Skeletal muscle satellite cell (primary cell): Measurements from ENCODE around the gene NFE2.
"Not testable (repeated sequence)": the region's sequence is repeated elsewhere in the genome, so short reads cannot be mapped to it uniquely, and the experiment has no call there.

Experiments
- H3K27me3 ChIP-seq: 2 replicates; pipeline ENCODE4 v1.7.0; 2013; ENCODE audit warnings: low read length; ENCODE audit not compliant: control insufficient read depth, insufficient read depth
- H3K36me3 ChIP-seq: 2 replicates; pipeline ENCODE4 v1.7.0; 2013; ENCODE audit warnings: mild to moderate bottlenecking, control low read depth, low read length; ENCODE audit not compliant: insufficient read depth
- H3K4me1 ChIP-seq: 2 replicates; pipeline ENCODE4 v1.7.0; 2013; ENCODE audit warnings: low read length; ENCODE audit not compliant: control insufficient read depth, insufficient read depth
- H3K4me2 ChIP-seq: 2 replicates; pipeline ENCODE4 v1.7.0; 2013; ENCODE audit warnings: mild to moderate bottlenecking, low read length
- H3K4me3 ChIP-seq: 2 replicates; pipeline ENCODE4 v1.7.0; 2013; ENCODE audit warnings: low read length
- H3K9ac ChIP-seq: 2 replicates; pipeline ENCODE4 v1.7.0; 2013; ENCODE audit warnings: mild to moderate bottlenecking, low read depth, low read length, moderate library complexity
- H3K9me3 ChIP-seq: replicated peaks from 2 replicates; pipeline ENCODE4 v1.7.0; 2013; ENCODE audit warnings: mild to moderate bottlenecking, control low read depth, low read length

NFE2 gene

GRCh38 chr12:54287261-54288157, 13.3 kb downstream of the NFE2 start:
- Histone ChIP-seq H3K4me1 (peaks cover 23% of the 10 kb centered on the region), H3K4me3 (no peak overlapping the region), H3K4me2 (no peak overlapping the region), H3K27me3 (no peaks in the 10 kb centered on the region), H3K9me3 (no peaks in the 10 kb centered on the region), H3K9ac (no peak overlapping the region), H3K36me3 (peaks cover 54% of the 10 kb centered on the region)

GRCh38 chr12:54286042-54287030, 14.5 kb downstream of the NFE2 start:
- Histone ChIP-seq H3K9me3 (no peaks in the 10 kb centered on the region), H3K27me3 (no peaks in the 10 kb centered on the region), H3K36me3 (peaks cover 65% of the 10 kb centered on the region), H3K4me1 (peaks cover 26% of the 10 kb centered on the region), H3K9ac (no peak overlapping the region), H3K4me2 (peak overlapping the region; percentile 16), H3K4me3 (no peak overlapping the region)

- Histone ChIP-seq H3K27me3 (no peaks in the 10 kb centered on the region), H3K36me3 (peaks cover 72% of the 10 kb centered on the region), H3K9ac (peak overlapping the region; percentile 12), H3K4me3 (peak overlapping the region; percentile 28), H3K4me2 (peak overlapping the region; percentile 66), H3K9me3 (no peaks in the 10 kb centered on the region), H3K4me1 (peaks cover 26% of the 10 kb centered on the region)
These were observed 15.4 kb downstream of the NFE2 start for GRCh38 chr12:54285150-54286041.

GRCh38 chr12:54284070-54284780, 16.6 kb downstream of the NFE2 start:
- H3K9me3 ChIP-seq, H3K27me3 ChIP-seq: not testable (repeated sequence)
- Histone ChIP-seq H3K4me1 (peaks cover 26% of the 10 kb centered on the region), H3K4me2 (peak overlapping the region; percentile 91), H3K9ac (peak overlapping the region; percentile 98), H3K4me3 (peak overlapping the region; percentile 92), H3K36me3 (peaks cover 72% of the 10 kb centered on the region)

- Histone ChIP-seq H3K4me1 (peaks cover 30% of the 10 kb centered on the region), H3K9ac (peak overlapping the region; percentile 98), H3K4me3 (peak overlapping the region; percentile 92), H3K4me2 (peak overlapping the region; percentile 91), H3K36me3 (peaks cover 67% of the 10 kb centered on the region), H3K27me3 (no peaks in the 10 kb centered on the region), H3K9me3 (no peaks in the 10 kb centered on the region)
These were observed 17.7 kb downstream of the NFE2 start for GRCh38 chr12:54282949-54283593.

GRCh38 chr12:54281694-54282093, 19.1 kb downstream of the NFE2 start:
- not testable (repeated sequence) for H3K9me3 ChIP-seq, H3K27me3 ChIP-seq
- peak overlapping the region; percentile 91 for H3K4me2 ChIP-seq
- peak overlapping the region; percentile 92 for H3K4me3 ChIP-seq
- H3K9ac ChIP-seq: peak overlapping the region; percentile 98
- H3K36me3 ChIP-seq: peaks cover 54% of the 10 kb centered on the region
- H3K4me1 ChIP-seq: peaks cover 36% of the 10 kb centered on the region

GRCh38 chr12:54281261-54281638, 19.6 kb downstream of the NFE2 start:
- Histone ChIP-seq H3K4me1 (peaks cover 36% of the 10 kb centered on the region), H3K36me3 (peaks cover 49% of the 10 kb centered on the region)
- H3K27me3 ChIP-seq: not testable (repeated sequence)

GRCh38 chr12:54280468-54281260, 20.2 kb downstream of the NFE2 start, which contains the start of gene HNRNPA1:
TSS of gene HNRNPA1 (plus strand) at chr12:54280726. CDS start at chr12:54280808, 82 bp downstream.
- Histone ChIP-seq H3K4me3 (peak within 1 kb of the TSS; percentile 92), H3K27me3 (no peaks in the 10 kb centered on the region), H3K4me2 (peak within 1 kb of the TSS; percentile 91), H3K9me3 (no peaks in the 10 kb centered on the region), H3K4me1 (peaks cover 36% of the 10 kb centered on the region), H3K36me3 (peaks cover 44% of the 10 kb centered on the region), H3K9ac (peak within 1 kb of the TSS; percentile 98)

More at GRCh38 chr12:54281261-54281638, 19.6 kb downstream of the NFE2 start:
- not testable (repeated sequence) for H3K9me3 ChIP-seq
- H3K9ac ChIP-seq: peak overlapping the region; percentile 98
- peak overlapping the region; percentile 92 for H3K4me3 ChIP-seq
- peak overlapping the region; percentile 91 for H3K4me2 ChIP-seq

GRCh38 chr12:54279632-54280467, 21.0 kb downstream of the NFE2 start, which contains the start of gene CBX5:
TSS of gene CBX5 (minus strand) at chr12:54280122. CDS start at chr12:54257650, 22,472 bp downstream.
- Histone ChIP-seq H3K4me3 (peak within 1 kb of the TSS; percentile 92), H3K4me2 (peak within 1 kb of the TSS; percentile 91), H3K36me3 (peaks cover 37% of the 10 kb centered on the region), H3K9me3 (no peaks in the 10 kb centered on the region), H3K9ac (peak within 1 kb of the TSS; percentile 98), H3K27me3 (no peaks in the 10 kb centered on the region), H3K4me1 (peaks cover 30% of the 10 kb centered on the region)
